HG02870 (cell line): Measurements from ENCODE around the gene CCDC141.
A peak's percentile ranks its signal among the peaks of the same experiment; 100 is the strongest.
"Not testable (repeated sequence)": the region's sequence is repeated elsewhere in the genome, so short reads cannot be mapped to it uniquely, and the experiment has no call there.

Experiments used
- ATAC-seq: cut with Tn5 transposase; IDR thresholded peaks from one replicate; pipeline ENCODE4 v1.9.1; 2021; ENCODE audit warnings: mild to moderate bottlenecking, moderate library complexity; ENCODE audit not compliant: unreplicated experiment

Gene CCDC141

GRCh38 chr2:179037807-179038206 lies 12.1 kb downstream of the CCDC141 start:
- ATAC-seq = peak; percentile 84

- no peak for ATAC-seq
Measured at GRCh38 chr2:179036353-179036905, 13.5 kb downstream of the CCDC141 start.

- ATAC-seq = peak; percentile 97
Measured at GRCh38 chr2:179031731-179032408, 18.1 kb downstream of the CCDC141 start.

GRCh38 chr2:179024445-179024844 lies 25.5 kb downstream of the CCDC141 start:
- no peak for ATAC-seq

- no peak for ATAC-seq
Measured at GRCh38 chr2:179022685-179023084, 27.3 kb downstream of the CCDC141 start.

GRCh38 chr2:179021258-179021657 lies 28.7 kb downstream of the CCDC141 start:
- peak; percentile 81 for ATAC-seq

GRCh38 chr2:179020156-179020750 lies 29.7 kb downstream of the CCDC141 start:
- ATAC-seq = peak; percentile 33

GRCh38 chr2:179019260-179019659 lies 30.7 kb downstream of the CCDC141 start:
- ATAC-seq = no peak

GRCh38 chr2:179017773-179018357 lies 32.1 kb downstream of the CCDC141 start:
- no peak for ATAC-seq

GRCh38 chr2:179014189-179014588 lies 35.7 kb downstream of the CCDC141 start:
- ATAC-seq = not testable (repeated sequence)

GRCh38 chr2:179005976-179006375 lies 44.0 kb downstream of the CCDC141 start:
- no peak for ATAC-seq

GRCh38 chr2:178999476-178999875 lies 50.5 kb downstream of the CCDC141 start:
- no peak for ATAC-seq

GRCh38 chr2:178998539-178998938 lies 51.4 kb downstream of the CCDC141 start:
- no peak for ATAC-seq

- ATAC-seq = no peak
Measured at GRCh38 chr2:178997477-178997876, 52.5 kb downstream of the CCDC141 start.

- no peak for ATAC-seq
Measured at GRCh38 chr2:178997067-178997466, 52.9 kb downstream of the CCDC141 start.

GRCh38 chr2:178994264-178994663 lies 55.7 kb downstream of the CCDC141 start:
- no peak for ATAC-seq

GRCh38 chr2:178993788-178994187 lies 56.1 kb downstream of the CCDC141 start:
- no peak for ATAC-seq

GRCh38 chr2:178992719-178993118 lies 57.2 kb downstream of the CCDC141 start:
- ATAC-seq = not testable (repeated sequence)

GRCh38 chr2:178990533-178991241 lies 59.2 kb downstream of the CCDC141 start:
- ATAC-seq = peak; percentile 90

- ATAC-seq = not testable (repeated sequence)
Measured at GRCh38 chr2:178989424-178989823, 60.5 kb downstream of the CCDC141 start.

GRCh38 chr2:178982652-178983051 lies 67.3 kb downstream of the CCDC141 start:
- not testable (repeated sequence) for ATAC-seq
